Frontal cortex (tissue), 4 donors: ENCODE data around the gene FBXO3. TPM values are rescaled to one million over a fixed set of nuclear protein-coding genes. Genes with fewer than 3 reads are reported as not detected.
"Not testable (repeated sequence)": the region's sequence is repeated elsewhere in the genome, so short reads cannot be mapped to it uniquely, and the experiment has no call there.

Source experiments
- DNase-seq, 2 donors: peaks; one replicate each; pipeline ENCODE4 v3.0.0; 2012; ENCODE audit warnings: low spot score in 2 of 2
- FAIRE-seq: peaks from 2 replicates; lab custom pipeline; 2012; peaks lifted over from hg19 to GRCh38; lab: Jason Lieb, UNC
- total RNA-seq: library from RNA; depleted of rRNA; stranded (reverse); fragments of >200 nt; gene quantifications from one replicate; pipeline ENCODE4 v1.2.3, GENCODE V29; 2014
- donor health status: control.
- donor health status: control.
- donor health status: control.

Gene FBXO3, protein sequence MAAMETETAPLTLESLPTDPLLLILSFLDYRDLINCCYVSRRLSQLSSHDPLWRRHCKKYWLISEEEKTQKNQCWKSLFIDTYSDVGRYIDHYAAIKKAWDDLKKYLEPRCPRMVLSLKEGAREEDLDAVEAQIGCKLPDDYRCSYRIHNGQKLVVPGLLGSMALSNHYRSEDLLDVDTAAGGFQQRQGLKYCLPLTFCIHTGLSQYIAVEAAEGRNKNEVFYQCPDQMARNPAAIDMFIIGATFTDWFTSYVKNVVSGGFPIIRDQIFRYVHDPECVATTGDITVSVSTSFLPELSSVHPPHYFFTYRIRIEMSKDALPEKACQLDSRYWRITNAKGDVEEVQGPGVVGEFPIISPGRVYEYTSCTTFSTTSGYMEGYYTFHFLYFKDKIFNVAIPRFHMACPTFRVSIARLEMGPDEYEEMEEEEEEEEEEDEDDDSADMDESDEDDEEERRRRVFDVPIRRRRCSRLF
- total RNA-seq, result 90.9 TPM

DNA sequence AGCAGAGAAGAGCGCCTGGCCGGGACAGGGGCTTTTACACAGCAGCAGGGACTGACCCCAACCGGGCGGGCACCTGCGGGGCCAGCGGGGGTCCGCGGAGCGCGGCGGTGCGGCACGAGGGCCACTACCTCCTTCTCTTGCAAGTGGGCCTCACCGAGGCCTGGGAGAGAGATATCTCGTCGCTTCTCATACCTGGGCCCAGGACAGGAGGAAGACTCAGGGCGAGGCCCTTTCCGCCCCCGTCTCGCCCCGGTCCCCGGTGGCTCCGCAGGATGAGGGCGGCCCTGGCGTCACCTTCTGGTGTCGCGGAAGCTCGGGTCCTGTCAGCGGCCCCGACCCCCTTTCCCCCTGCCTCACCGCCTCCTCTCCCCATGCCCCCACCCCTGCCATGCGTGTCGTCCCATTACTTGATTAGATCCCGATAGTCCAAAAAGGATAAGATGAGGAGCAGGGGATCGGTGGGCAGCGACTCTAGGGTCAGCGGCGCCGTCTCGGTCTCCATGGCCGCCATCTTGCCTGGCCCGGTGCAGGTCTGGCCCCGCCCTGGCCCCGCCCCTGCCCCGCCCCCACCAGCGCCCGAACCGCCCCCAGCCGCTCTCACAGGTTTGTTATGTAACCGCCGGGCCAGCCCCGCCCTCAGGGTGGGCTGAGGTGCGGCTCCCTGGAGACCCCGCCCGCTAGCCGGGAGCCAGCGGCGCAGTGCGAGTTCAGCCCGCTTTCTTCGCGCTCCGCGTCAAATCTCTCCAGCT lies at the start of gene FBXO3:
TSS of gene FBXO3 (minus strand) at position 534 of the 749 bp plus-strand sequence. CDS start at position 511, 23 bp downstream.
- peak; percentile 94 to 95 for DNase-seq
- no peak for FAIRE-seq

DNA sequence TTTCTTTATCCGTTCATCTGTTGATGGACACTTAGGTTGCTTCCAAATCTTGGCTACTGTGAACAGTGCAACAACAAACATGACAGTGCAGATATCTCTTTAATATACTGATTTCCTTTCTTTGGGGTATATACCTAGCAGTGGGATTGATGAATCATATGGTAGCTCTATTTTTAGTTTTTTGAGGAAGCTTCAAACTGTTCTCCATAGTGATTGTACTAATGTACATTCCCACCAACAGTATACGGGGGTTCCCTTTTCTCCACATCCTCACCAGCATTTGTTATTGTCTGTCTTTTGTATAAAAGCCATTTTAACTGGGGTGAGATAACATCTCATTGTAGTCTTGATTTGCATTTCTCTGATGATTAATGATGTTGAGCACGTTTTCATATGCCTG lies 48.7 kb upstream of the FBXO3 start:
- FAIRE-seq, DNase-seq: not testable (repeated sequence)

DNA sequence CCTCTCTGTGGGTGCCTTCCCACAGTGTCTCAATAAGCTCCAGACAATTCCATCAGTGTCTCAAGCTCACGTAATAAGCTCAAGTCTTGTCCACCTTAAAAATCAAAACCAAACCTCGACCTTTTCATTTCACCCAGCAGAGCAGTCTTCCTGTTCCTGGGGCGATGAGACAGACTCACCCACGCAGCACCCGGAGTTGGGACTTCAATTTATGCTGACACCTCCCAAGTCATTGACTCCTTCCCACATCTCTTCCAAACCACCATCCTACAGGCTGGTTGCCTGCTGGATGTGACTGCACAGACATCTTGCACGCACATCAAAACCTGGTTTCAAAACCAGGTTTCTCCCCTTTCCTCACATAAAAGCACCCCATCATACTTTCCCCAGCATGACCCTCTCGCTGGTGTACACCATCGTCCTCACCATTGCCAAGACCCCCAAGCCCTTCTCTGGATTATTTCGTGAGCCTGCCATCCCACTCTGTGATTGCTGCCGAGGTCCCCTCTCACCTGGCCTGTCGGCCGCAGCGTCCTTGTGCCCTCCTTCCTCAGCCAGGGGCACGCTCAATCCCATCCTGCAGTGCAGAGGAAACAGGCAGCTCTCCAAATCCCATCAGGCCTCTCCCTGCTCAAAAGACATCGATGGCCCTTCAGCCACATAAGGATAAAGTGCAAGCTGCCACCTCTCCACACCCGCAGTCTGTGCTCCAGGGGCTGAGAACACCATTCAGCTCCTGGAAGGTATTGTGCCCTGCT lies 45.1 kb upstream of the FBXO3 start:
- FAIRE-seq, result no peak

DNA sequence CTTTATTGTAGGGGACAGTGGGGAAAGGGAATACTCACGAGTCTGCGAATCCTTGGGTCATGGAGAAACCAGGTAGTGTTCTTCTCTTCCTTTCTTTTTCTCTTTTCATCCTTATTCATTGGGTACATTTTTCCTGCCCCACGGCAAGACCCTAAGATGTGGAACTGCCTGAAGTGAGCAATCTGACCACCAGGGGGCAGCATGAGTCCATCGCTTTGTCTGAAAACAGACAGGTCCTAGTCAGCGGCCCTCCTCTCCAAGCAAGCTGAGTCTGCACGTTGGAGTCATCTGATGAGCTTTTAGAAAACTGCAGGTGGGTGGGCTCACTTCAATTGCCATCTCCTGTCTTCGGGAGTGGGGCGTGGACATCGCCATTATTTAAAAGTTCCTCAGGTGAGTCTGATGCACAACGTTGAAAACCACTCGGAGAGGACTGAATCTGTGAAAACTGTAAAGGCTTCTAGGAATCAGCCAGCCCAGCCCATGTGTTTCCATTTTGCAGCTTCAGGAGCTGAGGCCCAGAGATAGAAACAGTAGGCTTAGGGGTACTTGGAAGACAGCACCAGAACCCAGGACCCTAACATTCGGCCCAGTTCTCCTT lies 34.0 kb upstream of the FBXO3 start:
- FAIRE-seq (no peak), DNase-seq (peak; percentile 47 to 67)

More for the DNA sequence above, 45.1 kb upstream of the FBXO3 start:
- DNase-seq, result no peak

DNA sequence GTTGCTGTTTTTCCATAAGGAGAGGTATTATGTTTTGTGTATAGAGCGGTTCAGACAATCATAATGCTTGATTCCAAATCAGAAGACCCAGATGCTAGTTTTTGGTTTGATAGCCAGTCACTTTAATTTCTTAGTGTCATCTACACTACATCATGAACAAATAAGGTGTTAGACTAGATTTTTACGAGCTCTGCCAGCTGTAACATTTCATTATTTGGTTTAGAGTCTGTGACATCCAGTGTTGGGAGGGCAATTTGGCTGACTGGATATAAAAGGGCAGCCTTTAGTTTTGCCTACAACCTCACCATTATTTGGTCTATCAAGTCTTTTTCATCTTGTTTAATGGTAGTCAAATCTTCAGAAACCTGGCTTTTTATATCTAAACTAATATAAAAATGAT lies 30.2 kb upstream of the FBXO3 start:
- FAIRE-seq (no peak), DNase-seq (no peak)

DNA sequence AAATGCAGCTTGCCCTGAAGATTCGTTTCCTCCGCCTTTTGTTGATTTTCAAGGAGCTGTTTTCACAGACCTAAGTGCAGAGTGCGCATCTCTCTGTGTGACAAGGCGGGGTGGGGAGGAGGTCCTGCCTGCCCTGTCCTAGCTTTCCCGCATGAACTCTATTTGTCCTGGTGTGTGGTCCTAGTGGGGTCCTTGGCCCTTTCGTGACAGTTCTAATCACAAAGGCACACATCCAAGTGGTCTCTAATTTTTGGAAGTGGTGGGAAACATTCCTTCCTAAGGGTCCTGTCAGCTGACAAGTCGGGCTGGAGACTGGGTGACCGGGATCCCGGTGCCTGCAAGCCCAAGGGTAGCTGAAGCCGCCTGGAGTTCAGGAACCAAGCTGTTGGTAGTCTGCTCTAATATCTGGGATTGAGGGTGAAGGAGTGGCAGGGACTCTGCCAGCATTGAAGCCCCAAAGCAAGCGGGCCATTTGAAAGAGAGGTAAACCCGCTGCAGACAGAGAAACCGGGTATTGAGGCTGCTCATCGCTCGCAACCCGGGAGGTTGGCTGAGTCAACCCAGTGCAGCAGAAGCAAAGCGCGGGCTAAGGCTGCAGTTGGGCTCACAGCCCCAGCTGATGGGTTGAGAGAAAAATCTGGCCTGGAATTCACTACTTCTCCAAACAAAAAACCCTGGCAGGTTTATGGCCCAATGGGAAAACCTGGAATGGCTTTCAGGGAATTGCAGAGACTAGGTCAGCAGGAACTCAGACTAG lies 28.1 kb upstream of the FBXO3 start:
- no peak for FAIRE-seq

DNA sequence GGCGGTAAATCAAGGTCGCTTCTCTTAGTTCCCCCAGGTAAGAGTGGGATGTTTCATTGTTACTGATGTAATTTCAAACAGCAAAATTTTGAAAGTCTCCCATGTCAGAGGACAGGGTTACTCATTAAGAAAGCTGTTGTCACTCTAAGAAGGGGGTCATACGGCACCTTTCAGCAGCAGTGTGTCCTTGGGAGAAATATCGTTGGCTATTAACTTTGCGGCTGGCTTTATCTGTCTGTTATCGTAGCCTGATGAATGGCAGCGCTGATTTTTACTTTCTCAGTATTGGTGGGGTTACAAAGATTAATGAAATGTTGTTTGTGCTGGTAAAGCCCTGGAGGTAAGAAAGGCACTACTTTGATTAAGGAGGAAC lies 27.5 kb upstream of the FBXO3 start:
- no peak for FAIRE-seq

More for the DNA sequence above, 28.1 kb upstream of the FBXO3 start:
- no peak for DNase-seq

DNA sequence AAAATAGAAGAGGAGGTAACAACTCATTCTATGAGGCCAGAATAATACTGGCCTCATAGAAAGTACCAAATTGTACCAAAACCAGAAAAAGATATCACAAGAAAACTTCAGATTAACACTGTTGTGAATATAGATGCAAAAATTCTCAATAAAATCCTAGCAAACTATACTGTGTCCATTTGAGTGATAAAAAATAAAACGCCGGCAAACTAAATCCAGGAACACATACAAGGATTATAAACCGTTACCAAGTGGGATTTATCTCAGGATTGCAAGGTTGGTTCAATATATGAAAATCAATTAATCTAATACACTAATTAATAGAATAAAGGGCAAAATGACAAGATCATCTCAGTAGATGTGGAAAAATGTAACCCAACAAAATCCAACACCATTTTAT lies 23.6 kb upstream of the FBXO3 start:
- DNase-seq (no peak), FAIRE-seq (no peak)

More for the DNA sequence above, 27.5 kb upstream of the FBXO3 start:
- no peak for DNase-seq

DNA sequence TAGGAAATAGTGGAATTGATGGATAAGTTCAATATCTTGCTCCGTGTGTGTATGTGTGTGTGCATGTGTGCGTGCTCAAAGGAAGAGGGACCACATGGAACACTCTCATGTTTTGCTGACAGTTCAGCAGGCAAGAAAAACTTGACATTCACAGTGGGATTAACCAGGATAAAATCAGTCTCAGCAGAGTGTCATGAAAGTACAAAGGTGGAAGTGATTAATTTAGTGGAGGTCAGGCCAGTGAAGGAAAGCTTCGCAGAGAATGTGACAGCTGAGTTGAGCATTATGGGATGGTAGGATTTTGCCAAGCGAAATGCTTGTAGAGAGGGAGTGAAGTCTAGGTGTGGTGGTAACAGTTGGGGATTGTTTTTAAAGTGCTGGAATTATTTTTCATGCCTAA lies 15.7 kb upstream of the FBXO3 start:
- no peak for FAIRE-seq
- DNase-seq, result no peak

DNA sequence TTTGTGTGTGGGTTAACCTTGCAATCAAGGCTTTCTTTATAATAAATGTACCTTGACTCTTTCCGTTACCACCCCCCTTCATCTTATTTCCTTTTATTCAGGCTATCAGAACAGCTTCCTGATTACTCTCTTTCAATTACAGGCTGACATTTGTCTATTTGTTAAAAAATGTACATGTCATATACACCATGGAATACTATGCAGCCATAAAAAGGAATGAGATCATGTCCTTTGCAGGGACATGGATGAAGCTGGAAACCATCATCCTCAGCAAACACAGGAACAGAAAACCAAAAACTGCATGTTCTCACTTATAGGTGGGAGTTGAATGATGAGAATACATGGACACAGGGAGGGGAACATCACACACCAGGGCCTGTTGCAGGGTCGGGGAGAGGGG lies 13.8 kb upstream of the FBXO3 start:
- FAIRE-seq, DNase-seq: not testable (repeated sequence)

DNA sequence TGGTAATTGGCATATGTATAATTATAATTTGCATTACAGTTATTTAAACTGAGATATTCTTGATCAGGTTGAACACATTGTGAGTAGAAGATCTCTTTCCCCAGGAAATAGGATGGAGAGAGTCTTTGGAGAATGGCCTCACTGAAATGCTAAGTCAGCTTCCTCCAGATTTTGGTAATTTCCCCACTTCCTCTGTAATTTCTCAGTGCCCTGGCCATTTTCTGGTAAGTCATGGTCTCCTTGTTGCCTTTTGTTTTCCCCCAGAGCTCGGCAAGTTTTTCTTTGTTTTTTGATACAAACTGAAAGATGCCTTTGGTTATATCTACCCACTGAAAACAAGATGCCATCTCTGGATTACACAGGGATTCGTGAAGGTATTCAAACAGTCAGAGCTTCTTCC lies 12.8 kb upstream of the FBXO3 start:
- FAIRE-seq, result no peak
- no peak for DNase-seq

DNA sequence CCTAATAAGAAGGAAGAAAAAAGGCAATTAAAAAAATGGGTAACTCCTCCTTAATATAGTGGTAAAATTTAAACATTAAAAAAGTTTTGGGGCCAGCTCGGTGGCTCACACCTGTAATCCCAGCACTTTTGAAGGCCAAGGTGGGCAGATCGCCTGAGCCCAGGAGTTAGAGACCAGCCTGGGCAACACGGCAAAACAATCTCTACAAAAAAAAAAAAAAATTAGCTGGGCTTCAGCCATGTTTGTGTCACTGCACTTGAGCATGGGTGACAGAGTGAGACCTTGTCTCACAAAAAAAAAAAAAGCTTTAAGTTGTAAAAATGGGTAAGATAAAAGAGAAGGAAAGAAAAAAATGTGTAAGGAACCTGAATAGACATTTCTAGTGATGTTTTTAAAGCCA lies 11.3 kb upstream of the FBXO3 start:
- no peak for DNase-seq
- FAIRE-seq, result no peak

DNA sequence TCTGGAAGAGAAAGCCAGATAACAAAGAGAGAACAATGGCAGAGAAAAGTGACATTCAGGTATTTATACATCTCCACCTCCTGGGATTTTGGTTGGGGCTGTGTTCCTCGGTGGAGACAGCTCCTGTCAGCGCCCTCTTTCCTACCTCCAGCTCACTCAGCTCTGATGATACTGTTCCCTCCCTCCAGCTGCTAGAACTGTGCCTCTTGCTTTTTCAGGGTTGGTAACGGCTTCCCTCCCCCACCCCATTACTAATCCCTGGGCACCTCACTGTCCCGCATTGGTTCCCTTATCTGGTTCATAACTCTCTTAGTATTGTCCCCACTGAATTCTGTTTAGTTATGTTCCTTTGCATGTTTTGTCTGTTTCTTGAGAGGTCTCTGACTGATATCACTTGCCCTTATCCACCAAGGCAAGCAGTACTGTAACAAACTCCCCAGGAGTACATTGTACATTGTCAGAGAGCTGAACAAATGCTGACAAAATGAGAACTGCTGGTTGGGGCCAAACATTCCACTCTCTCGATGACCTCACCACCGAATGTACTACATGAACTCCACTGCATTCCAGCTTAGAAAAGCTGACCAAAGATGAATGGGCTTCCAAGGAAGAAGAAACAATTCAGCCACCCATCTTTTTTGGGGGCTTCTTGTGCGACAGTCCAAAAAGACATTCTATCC lies 5.7 kb upstream of the FBXO3 start:
- FAIRE-seq (no peak), DNase-seq (no peak)

DNA sequence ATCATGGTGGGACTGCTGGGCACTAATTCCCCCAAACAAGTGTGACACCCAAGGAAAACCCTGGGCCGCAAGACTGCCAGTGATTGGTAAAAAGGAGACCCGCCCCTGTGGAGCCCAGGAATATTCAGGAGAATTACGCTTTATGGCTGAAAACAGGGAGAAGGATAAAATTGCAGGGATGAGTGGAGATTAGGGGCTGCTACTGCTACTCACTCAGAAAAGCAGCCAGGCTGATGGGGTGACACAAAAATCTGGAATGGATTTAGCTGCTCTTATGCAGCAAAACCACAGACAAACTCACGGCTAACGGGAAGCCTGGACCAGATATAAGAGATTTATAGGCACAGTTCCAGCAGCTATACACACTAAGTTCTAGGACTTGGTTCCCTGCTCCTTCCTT lies 4.4 kb upstream of the FBXO3 start:
- no peak for FAIRE-seq
- no peak for DNase-seq

DNA sequence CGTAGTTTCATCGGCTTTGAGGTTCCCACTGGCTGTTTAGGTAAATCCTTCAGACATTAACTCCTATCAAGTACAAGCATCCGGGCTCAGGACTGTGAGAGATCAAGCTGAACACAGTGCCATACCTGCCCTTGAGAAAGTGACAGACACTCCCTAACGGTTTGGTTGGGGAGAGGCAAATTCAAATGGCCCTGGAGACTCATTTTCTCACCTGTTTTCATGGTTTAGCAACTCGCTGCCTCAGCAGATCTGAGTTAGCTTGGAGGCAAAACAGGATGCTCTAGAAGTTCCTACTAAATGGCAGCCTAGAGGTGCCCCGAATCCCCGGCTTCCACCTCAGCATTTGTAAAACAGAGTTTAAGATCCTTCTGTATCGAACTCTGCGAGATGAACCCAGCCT lies 3.6 kb upstream of the FBXO3 start:
- FAIRE-seq (no peak), DNase-seq (no peak)

DNA sequence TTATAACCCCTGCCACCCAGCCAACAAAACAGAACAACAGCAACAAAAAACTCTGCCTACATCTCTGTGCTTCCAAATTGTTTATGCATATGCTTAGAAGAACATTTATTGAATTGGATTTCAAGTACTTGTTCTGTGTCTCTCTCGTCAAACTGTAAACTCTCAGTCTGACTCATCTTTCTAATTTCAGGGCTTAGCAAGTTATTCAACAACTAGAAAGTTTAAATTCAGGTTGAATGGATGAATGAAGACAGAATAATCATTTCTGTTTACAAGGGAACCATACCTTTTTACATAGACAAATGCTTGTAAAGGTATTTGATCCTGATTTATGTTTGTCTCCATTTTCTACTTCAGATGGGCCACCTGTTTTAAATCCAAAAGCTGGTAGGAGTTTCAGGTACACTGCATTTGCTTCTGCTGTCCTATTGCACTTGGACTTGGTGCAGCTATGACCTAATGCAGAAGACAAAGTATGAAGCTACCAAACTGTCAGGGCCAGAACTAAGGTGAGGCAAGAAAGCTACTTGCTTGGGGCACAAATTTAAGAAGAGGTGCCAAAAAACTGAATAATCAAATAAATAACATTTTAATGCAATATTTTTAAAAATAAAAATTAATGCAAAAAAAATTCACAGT lies 1.6 kb upstream of the FBXO3 start:
- DNase-seq (no peak), FAIRE-seq (no peak)

DNA sequence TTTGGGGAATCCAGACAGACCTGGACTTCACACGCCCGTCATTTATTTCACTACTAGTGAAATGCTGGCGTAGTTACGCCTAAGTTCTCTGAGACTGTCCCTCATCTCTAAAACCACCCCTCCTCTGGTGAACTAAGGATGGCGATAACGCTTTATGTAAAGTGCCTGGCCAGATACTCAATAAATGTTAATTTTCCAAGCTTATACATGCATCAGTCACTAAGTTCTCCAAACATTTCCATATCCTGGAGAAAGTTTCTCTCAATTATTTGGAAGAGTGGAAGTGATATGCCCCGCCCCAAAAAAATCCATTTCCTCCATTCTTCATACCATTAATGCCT lies 1.1 kb upstream of the FBXO3 start:
- DNase-seq (no peak), FAIRE-seq (no peak)

DNA sequence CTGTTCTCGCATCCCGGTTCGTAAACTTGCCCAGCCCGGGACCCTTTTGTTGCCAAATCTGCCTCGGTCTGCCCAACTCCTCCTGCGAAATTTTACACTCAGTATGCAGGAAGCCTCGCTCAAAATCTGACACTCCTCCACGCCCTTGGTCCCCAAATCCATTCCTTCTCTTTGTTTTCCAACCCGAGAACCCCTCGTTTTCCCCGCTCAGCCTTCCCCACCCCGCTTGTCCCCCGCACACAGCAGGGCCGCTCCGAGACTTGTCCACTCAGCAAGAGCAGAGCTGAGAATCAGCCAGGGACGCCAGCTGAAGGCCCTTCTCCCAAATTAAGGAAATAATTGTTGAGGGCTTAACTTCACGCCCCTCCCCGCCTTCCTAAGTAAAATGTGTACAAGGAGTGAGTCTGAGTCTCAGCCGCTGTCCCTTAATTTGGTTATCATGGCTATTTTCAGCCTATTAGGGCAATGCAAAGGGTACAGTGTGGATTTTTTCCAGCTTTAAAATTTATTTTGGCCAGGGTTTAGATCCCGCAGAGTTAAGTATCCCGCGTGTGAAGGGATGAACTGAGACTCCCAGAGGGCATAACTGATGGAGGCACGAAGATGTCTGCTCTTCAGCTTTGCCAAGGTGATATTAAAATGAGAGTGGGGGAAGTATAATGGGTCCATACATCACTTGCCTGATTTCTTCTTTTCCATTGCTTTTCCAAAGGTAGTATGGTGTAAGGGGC lies 581 bp upstream of the FBXO3 start:
- DNase-seq, result no peak

More for the DNA sequence above, 581 bp upstream of the FBXO3 start:
- no peak for FAIRE-seq
